Activated CD4-positive, alpha-beta T cell treated with anti-CD3 and anti-CD28 coated beads, Interleukin-2, Interleukin-6, amounts not matched to agents 100 ng/mL and 50 ng/mL, durations not matched to agents 16 hours and 8 hours (primary cell): ENCODE results near the gene BICD1.
A peak's percentile ranks its signal among the peaks of the same experiment; 100 is the strongest.
"Not testable (repeated sequence)": the region's sequence is repeated elsewhere in the genome, so short reads cannot be mapped to it uniquely, and the experiment has no call there.

Experiments used
- DNase-seq: peaks from one replicate; pipeline ENCODE4 v3.0.0-alpha.2; 2020

The BICD1 gene

DNA sequence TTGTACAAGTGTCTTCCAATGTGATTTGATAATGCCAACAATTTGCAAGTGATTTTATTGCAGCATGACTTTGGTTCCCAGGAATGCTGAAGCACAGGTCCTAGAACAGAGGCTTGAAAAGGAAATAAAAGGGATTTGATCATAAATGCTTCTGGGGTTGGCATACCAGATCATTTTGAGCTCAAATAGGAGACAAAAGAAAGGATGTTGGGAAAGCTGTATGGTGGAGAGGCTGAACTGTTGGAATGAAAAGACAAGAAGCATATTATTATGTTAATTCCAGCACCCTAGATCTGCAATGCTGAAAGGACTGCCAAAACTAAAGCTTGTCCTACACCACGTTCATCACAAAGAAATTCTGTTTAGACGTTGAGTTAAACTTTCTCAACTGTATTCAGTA lies 143.1 kb downstream of the BICD1 start:
- no peak for DNase-seq

DNA sequence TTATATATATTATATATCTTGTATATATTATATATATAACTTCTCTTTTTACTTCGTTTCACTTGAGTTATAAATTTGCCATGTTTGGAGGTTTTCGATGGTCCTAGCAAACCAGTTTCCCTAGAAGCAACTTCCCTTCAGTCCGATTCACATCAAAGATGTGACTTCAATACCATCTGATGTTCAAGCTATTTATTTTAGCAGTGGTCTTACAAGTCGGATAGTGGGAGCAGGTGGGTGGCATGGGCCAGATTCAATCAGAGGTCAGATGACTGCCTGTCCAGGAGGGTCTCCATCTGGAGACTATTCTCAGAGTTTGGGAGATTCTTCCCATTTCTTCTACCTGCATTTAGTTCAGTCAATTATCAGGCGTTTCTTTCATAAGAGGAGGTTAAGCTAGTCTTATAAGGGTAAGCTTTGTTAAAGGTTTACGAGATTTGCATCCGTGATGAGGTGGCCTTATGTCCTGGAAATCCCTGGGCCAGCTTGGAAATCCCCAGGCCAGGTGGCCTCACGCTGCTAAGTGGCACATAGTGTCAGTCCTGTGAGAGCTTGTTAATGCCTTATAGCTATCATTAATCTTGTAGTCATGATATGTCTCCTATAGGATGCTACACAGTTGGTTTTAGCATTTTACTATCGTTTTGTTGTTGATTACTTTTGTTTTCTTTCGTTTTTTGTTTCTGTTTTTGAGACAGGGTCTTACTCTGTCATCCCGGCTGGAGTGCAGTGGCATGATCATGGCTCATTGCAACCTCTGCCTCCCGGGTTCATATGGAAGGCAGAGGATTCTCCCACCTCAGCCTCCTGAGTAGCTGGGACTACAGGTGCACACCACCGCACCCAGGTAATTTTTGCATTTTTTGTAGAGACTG lies 145.8 kb downstream of the BICD1 start:
- DNase-seq, result no peak

DNA sequence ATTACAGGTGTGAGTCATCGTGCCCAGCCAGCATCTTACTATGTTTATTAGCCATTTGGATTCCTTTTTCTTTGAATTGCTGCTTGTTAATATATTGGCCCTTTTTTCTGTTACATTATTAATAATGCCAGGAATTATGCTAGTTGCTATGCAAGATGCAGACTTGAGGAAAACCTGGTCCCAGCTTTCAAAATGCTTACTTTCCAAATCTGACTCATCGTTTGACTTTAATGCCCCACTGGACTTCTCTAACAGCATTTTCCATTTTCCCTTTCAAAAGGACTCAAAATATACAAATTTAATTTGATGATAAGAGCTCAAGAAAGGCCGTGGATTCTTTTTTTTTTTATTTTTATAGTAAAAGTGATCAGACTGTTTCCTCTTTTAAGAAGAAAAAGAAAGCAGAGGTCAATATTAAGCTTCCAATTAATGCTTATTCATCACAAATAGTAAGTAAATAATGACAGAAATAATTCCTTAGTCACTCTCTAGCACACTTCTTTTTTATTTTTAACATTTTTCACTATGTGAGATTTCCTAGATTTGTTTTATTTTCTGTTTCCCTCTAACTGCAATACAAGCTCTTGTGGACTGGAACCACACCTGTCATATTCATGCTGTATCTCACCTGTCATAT lies 146.6 kb downstream of the BICD1 start:
- no peak for DNase-seq

DNA sequence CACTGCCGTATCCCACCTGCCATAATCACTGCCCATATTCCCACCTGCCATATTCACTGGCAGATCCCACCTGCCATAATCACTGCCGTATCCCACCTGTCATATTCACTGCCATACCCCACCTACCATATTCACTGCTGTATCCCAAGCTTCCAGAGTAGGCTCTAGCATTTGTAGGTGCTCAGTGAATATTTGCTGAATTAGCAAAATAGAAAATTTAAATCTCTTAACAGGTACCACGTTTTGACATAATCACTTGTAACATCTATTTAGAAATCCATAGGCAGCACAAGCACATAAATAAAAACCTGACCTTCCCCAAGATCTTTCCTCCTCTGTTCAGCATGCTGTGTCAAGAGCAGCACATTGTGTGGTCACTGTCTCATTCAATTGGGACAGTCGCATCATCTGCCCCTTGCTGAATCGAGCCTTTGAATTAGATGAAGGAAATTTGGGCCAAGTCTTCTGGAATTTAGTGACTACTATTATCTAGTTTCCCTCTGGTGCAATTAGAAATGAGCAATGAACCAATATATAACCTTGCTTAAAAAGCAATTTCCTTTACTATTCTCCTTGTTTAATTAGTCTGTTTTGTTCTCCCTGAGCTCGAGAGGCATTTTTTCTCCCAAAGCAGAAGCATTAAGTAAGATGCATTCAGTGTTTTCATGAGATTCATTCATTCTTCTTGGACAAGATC lies 147.8 kb downstream of the BICD1 start:
- DNase-seq, result no peak

DNA sequence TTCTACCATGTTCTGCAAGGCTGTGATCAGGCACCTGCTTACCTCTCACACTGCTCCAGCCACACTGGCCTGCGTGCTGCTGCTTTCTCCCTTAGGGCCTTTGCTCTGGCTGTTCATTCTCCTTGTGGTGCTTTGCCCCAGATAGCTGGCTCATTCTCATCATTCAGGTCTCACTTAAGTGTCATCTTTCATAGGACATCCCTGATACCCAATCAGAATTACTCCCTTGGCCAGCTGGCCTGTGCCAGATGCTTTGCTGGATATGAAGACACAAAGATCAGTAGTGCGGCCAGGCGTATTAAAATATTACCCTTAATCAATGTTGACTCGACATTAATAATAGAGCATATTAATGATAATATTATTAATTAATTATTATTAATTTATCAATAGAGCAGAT lies 148.9 kb downstream of the BICD1 start:
- DNase-seq, result no peak

DNA sequence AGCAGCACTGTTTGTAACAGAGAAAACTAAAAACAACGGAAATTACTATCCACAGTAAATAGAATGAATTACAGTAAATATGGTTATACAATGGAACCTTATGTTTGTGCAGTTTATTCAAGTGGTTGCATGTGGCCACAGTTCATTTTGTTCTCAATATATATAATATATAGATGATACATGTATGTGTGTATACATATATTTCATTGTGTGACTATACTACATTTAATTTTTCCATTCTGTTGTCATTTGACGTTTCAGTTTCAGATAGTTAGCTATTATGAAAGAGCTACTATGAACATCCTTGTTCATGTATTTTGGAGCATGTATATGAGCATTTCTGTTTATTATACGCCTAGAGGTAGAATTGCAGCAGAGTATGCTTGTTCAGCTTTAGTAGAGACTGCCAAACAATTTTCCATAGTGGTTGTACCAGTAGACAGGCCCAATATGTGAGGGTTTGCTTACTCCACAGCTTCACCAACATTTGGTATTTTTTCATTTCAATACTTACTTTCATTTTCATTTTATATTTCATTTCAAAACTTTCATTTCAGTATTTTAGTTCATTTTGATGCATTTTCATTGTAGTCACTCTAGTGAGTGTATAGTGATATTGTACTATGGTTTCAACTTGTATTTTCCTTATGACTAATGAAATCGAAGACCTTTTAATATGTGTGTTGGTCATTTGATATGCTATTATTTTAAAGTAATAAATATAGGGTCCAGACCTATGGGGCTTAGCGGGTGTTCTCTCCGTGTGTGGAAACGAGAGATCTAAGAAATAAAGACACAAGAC lies 151.2 kb downstream of the BICD1 start:
- DNase-seq, result peak; percentile 18

DNA sequence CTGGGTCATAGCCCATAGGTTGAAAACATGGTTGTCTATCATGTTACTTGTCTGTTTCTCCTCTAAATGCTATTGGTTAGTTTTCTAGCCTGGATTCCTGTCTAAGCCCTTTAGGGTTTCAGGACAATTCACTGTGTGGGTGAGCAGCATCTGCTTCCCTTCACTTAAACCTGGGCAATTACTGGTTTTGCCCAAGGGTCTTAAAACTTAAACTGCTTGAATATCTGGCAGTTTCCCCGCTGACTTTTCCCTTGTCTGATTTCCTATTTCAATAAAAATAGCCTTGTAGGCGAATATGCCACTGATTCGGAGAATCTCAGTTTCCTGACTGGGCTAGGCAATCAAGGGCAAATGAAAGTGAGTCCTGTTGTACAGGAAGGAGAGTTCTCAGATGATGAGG lies 154.0 kb downstream of the BICD1 start:
- no peak for DNase-seq

DNA sequence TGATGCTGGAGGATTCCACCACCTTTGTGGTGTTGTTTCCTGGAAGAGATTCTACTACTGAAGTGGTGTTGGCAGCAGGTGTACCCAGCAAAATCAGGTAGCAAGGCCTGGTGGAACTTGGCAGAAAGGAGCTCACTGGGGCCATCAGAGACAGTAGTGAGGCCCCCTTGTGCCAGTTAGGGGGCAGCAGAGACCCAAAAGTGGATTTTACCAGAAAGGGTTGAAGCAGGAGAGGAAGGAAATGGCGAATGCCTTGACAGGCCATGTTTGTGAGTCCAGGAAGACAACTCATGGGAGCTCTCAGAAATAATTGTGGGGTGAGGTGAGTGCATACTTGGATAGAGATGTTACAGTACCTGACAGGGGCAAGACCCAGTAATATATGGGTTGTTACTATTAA lies 155.0 kb downstream of the BICD1 start:
- peak; percentile 15 for DNase-seq

DNA sequence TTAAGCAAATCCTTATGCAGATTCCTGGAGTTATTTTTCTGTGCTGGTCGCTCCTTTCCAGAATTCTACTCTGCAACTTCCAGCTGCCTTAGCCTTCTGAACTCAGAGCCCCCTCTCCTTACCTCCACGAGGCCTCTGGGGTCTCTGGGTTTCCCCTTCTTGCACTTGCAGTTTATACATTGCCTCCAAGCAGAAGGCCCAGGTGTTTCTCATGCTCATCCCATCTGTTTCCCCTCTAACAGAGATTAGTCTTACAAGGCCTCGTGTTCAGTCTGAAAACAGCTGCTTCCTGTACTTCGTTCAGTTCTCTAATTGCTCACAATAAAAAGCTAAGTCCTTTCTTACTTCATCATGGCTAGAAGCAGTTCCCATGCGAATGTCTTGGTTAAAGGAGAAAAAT lies 158.3 kb downstream of the BICD1 start:
- no peak for DNase-seq

DNA sequence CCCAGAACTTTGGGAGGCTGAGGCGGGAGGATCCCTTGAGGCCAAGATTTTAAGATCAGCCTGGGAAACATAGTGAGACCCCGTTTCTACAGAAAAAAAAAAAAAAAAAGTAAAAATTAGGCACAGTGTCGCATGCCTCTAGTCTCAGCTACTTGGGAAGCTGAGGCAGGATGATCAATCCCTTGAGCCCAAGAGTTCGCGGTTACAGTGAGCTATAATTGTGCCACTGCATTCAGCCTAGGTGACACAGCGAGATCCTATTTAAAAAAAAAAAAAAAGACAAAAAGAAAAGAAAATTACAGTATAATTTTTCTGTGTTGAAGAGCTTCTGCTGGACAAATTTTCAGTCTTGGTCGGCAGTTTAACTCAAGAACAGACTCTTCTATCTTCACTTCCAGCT lies 158.8 kb downstream of the BICD1 start:
- DNase-seq, result no peak

DNA sequence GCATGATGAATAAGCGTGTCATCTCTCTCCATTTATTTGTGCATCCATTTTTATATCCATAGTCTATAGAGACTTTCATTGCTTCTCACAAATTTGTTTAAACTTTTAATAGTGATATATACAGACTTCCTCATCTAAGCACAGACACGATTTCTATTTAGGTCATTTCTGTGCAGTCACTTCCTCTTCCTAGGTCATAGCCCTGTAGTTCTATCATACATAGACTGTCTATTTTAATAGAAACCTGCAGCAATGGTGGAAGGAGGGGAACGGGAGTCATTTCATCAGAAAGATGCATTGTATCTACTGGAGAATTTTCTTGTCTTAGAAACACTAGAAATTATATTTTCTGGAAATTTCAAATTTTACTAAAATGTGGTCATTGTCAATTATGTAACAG lies 159.3 kb downstream of the BICD1 start:
- no peak for DNase-seq

DNA sequence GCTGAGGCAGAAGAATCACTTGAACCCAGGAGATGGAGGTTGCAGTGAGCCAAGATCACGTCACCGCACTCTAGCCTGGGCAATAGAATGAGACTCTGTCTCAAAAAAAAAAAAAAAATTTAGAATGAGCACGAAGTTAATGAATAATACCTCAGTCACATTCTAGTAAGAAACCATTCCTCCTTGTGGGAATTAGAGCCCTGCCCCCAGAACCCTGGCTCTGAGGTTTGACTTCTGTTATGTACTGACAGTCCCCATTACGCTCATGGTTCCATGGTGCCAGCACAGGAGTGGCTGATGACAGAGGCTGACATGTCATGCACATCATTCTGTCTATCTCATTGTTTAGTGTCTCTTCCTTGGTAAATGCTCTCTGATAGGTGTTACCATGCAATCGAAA lies 160.1 kb downstream of the BICD1 start:
- DNase-seq, result no peak

DNA sequence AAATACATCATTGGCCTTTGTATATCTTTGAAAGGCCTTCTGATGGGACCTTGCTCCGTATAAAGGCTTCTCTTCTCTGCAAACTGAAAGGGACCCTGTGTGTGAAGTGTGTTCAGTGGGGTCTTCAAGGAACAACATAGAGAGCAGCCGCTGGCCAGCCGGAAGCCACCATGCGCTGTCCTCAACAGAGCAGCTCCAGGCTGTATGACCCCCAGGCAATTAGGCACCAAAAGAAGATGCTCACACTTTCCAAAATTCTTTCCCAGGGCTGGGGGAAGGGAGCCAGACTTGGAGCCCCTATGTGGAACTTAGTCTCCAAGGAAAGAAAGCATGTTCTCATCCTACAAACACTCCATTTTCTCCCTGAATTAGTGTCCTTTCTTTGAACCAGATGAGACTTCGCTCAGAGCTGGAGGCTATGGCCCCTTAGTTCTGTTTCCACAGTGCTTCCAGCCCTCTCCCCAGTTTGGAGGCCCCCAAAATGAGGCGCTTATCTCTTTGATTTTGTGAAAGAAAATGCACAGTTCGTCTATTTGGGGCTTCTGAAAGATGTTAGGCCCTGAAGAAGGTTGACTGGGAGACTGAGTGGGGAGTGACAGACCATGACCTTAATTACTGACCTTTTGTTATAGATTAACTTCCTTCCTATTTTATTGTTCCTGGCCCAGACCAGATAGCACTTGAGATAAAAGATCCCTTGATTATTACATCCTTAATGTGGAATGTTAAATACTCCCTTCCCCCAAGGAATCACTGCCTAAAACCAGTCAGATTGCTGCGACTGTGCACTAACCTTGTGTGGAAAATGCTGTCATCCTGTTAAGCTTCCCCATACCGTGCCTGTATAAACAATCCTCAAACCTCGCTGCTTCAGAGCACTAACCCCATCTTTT lies 164.4 kb downstream of the BICD1 start:
- DNase-seq, result no peak

DNA sequence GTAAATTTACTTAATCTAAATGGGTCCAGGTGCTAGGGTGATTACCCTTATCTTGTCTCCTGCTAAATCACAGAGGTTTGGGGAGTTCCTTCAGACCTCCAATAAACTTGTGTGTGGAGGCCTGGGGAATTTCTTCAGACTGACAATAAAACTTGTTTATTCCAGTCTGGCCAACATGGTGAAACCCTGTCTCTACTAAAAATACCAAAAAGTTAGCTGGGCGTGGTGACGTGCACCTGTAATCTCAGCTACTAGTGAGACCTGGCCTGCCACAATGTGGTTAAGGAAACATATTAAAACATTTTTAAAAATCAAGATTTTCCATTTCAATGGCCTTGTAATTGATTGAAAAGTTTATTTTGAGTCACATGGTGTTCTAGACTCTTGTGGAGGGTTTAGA lies 165.8 kb downstream of the BICD1 start:
- no peak for DNase-seq

DNA sequence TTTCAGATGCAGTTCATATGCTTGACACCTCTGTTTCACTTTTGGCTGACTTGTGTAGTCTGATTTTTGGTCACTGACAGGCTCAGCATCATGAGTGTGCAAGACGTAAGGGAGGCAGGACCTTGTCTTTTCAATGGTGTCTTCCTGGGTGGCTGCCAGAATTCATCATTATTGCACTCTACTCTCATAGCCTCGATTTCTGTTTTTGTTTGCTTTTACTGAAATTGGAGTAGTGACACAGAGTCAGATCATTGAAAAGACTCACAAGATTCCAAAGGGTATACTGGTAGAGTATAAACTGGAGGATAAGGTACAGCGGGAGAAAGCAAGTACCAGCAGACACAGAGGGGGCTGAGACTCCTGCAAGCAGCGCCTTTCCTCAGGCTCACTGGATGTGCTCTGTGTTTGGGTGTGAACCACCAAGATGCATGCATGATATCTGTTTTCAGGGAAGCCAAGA lies 166.4 kb downstream of the BICD1 start:
- DNase-seq, result no peak

DNA sequence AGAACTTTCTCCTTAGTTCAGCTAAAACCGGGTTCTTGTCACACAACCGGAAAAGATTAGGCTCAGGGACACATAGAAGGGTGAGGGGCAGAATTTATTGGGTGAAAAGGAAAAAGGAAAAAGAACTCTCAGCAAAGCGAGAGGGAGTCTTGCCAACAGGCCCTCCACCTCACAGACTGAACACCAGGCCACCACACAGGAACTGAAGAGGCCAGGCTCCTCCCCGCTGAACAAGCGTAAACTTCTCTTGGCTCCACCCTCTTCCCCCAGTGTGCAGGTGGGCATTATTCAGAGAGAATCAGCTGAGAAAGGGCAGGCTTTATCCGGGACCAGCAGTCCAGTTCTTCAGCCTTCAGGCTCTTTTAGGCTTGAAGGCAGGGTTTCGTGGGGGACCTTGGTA lies 167.1 kb downstream of the BICD1 start:
- DNase-seq, result peak; percentile 13

DNA sequence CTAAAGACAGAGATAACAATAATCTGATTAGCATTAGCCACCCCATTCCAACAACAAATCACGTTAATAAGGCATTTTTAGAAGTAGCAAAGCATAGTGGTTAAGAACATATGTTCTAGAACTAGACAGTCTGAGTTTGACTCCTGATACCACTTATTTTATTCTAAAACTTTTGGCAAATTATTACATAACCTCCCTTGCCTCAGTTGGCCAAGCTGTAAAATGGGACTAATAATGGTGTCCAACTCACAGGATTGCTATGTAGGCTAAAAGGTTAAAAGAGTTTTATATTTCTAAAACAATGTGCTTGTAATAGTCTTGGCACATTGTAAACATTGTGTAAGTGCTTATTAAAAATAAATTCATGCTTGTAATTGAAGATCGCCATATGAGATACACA lies 168.0 kb downstream of the BICD1 start:
- no peak for DNase-seq

DNA sequence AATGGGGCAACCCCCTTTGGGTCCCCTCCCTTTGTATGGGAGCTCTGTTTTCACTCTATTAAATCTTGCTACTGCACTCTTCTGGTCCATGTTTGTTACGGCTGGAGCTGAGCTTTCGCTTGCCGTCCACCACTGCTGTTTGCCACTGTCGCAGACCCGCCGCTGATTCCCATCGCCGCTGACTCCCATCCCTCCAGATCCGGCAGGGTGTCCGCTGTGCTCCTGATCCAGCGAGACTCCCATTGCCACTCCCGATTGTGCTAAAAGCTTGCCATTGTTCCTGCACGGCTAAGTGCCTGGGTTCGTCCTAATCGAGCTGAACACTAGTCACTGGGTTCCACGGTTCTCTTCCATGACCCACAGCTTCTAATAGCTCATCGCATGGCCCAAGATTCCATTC lies 168.9 kb downstream of the BICD1 start:
- DNase-seq, result not testable (repeated sequence)

DNA sequence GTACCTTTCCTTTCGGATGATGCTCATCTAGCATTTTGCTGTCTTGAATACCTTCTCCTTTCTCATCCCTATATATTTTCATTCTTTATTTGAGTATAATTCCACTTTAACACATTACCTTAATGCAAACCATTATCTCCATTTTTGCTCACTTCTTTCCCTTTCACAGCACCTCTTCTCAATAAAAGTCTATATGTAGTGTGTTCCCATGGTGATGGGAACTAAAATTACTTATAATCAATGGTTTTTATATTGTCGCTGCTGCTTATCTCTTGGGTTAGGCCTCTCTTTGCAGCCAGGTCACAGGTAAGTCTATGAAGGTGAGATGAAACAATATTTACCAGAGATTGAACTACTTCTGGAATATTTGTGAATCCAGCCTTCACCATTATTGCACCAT lies 171.1 kb downstream of the BICD1 start:
- no peak for DNase-seq

DNA sequence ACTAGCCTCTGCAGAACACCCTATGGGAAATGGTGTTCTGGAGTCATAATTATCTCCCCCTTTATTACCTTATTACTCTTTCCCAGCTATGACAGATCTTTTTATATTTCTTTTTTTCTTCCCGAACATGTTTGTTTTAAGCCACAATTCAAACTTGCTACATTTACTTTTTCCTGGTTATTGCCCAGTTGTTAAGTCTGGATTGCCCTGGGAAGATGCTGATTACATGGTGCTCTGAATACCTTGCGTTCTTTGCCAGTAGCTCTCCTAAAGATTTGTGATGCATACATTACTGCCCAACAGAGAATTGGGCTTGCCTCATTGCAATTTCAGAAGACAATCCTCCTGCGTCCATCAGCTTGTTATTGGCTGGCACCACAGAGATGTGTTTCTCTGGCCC lies 174.5 kb downstream of the BICD1 start:
- no peak for DNase-seq

DNA sequence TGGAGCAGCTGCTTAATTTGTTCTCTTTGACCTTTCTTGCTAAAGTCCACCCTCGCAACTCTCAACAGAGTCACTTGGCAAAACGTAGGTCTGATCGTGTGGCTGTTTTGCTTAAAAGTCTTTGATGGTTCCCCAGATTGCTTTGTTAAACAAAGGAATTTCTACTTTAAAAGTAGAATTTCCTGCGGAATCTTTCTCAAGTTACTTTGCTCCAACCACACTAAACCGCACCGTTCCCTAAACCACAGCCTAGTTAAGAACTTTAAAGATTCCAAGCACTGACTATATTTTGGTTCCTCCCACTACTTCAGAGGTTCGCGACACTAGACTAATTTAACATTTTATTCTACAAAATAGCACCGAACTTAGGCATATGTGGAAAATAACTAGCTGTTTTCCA lies 177.9 kb downstream of the BICD1 start:
- no peak for DNase-seq

DNA sequence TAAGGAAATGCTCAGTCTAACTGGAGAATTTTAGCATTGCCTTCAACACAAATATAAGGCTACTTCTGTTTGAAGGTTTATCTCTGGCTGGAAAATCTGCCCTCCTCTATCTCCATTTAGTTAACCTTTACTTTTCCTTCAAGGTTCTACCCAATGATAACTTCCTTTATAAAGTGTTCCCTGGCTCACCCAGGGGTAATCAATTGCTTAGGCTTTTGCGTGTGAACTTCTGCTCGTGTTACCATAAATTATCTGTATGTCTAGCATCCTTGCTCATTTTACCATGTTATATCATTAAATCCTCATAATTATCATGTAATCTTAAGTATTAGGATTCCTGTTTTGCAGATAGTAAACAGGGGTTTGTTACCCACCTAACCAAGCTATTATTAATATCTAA lies 178.4 kb downstream of the BICD1 start:
- no peak for DNase-seq
